CD14-positive monocyte (primary cell): ENCODE measurements around the gene ZNF277. TPM values are rescaled to one million over a fixed set of nuclear protein-coding genes. Genes with fewer than 3 reads are reported as not detected.

Source experiments
- DNase-seq, 3 donors: peaks; one replicate each; pipeline ENCODE4 v3.0.0-alpha.2; 2011 to 2022
- H2AFZ ChIP-seq: 2 replicates; pipeline ENCODE4 v1.6.0; 2012; ENCODE audit warnings: mild to moderate bottlenecking, low read depth, low read length, inconsistent platforms; ENCODE audit not compliant: insufficient read depth, poor library complexity, severe bottlenecking
- H3K27ac ChIP-seq, 2 donors: 1 replicate in 1 of 2; 2 replicates in 1 of 2; pipeline ENCODE4 v1.5.1; 2012 to 2013; ENCODE audit warnings: low read length in 2 of 2, control low read depth in 1 of 2, inconsistent platforms in 1 of 2, low read depth in 1 of 2, mild to moderate bottlenecking in 1 of 2
- H3K27me3 ChIP-seq, 2 donors: one replicate each; pipeline versions ENCODE4 v1.6.0 to v1.6.1; 2011 to 2013; ENCODE audit warnings: low read length in 2 of 2; ENCODE audit not compliant: control insufficient read depth in 2 of 2, insufficient read depth in 2 of 2
- H3K36me3 ChIP-seq, 2 donors: replicated peaks in 1 of 2; 1 replicate in 1 of 2; 2 replicates in 1 of 2; pipeline versions ENCODE4 v1.5.1 to v1.6.1; 2012 to 2013; ENCODE audit warnings: low read length in 2 of 2, control low read depth in 1 of 2, inconsistent platforms in 1 of 2, mild to moderate bottlenecking in 1 of 2; ENCODE audit not compliant: insufficient read depth in 2 of 2, control insufficient read depth in 1 of 2
- H3K4me1 ChIP-seq, 2 donors: 1 replicate in 1 of 2; 2 replicates in 1 of 2; pipeline versions ENCODE4 v1.5.1 to v1.6.1; 2012 to 2013; ENCODE audit warnings: low read length in 2 of 2, control low read depth in 1 of 2, inconsistent platforms in 1 of 2, mild to moderate bottlenecking in 1 of 2, moderate library complexity in 1 of 2; ENCODE audit not compliant: insufficient read depth in 2 of 2, control insufficient read depth in 1 of 2
- H3K4me2 ChIP-seq: replicated peaks from 2 replicates; pipeline ENCODE3; 2012; ENCODE audit warnings: low read length, moderate library complexity, mild to moderate bottlenecking; ENCODE audit not compliant: poor library complexity, severe bottlenecking; ENCODE audit errors: extremely low read depth
- H3K4me3 ChIP-seq, 3 experiments: fragments of 200-600 bp in 1 of 3; sonication (generic) in 1 of 3; replicated peaks in 1 of 3; 1 replicate in 2 of 3; 2 replicates in 1 of 3; pipeline ENCODE4 v1.5.1; 2011 to 2013; ENCODE audit warnings: low read length in 3 of 3, mild to moderate bottlenecking in 3 of 3, control low read depth in 2 of 3, low read depth in 2 of 3, inconsistent platforms in 1 of 3, moderate library complexity in 1 of 3
- H3K79me2 ChIP-seq: 2 replicates; pipeline ENCODE4 v1.6.0; 2012; ENCODE audit warnings: mild to moderate bottlenecking, control low read depth, inconsistent platforms, low read length, moderate library complexity; ENCODE audit not compliant: insufficient read depth
- H3K9ac ChIP-seq: 2 replicates; pipeline ENCODE4 v1.6.0; 2017; ENCODE audit warnings: low read length, mild to moderate bottlenecking; ENCODE audit not compliant: insufficient read depth, poor library complexity, severe bottlenecking
- H3K9me3 ChIP-seq, 2 donors: replicated peaks in 1 of 2; 1 replicate in 1 of 2; 2 replicates in 1 of 2; pipeline versions ENCODE4 v1.5.1 to v1.6.1; 2012 to 2013; ENCODE audit warnings: low read length in 2 of 2, control low read depth in 1 of 2; ENCODE audit not compliant: control insufficient read depth in 1 of 2, insufficient read depth in 1 of 2
- H4K20me1 ChIP-seq: 2 replicates; pipeline ENCODE4 v1.6.0; 2012; ENCODE audit warnings: mild to moderate bottlenecking, low read length, control low read depth, moderate library complexity; ENCODE audit not compliant: insufficient read depth
- H3K27ac Mint-ChIP-seq, 7 donors: one replicate each; pipeline ENCODE4 v1.8.0; 2020; ENCODE audit warnings: mild to moderate bottlenecking in 7 of 7, mixed read lengths in 7 of 7, moderate library complexity in 6 of 7, inconsistent platforms in 2 of 7
- H3K27me3 Mint-ChIP-seq, 3 donors: one replicate each; pipeline ENCODE4 v1.8.0; 2021 to 2022; ENCODE audit warnings: low read depth in 3 of 3, mild to moderate bottlenecking in 3 of 3, mixed read lengths in 3 of 3, moderate library complexity in 3 of 3, inconsistent platforms in 1 of 3
- H3K36me3 Mint-ChIP-seq, 2 donors: one replicate each; pipeline ENCODE4 v1.8.0; 2020; ENCODE audit warnings: mixed read lengths in 2 of 2, inconsistent platforms in 1 of 2, mild to moderate bottlenecking in 1 of 2
- H3K4me1 Mint-ChIP-seq: one replicate; pipeline ENCODE4 v1.8.0; 2020; ENCODE audit warnings: mild to moderate bottlenecking, mixed read lengths
- H3K4me3 Mint-ChIP-seq, 2 donors: one replicate each; pipeline ENCODE4 v1.8.0; 2020; ENCODE audit warnings: mild to moderate bottlenecking in 2 of 2, mixed read lengths in 2 of 2, moderate library complexity in 1 of 2
- H3K9me3 Mint-ChIP-seq, 7 donors: one replicate each; pipeline ENCODE4 v1.8.0; 2020 to 2022; ENCODE audit warnings: mixed read lengths in 7 of 7, mild to moderate bottlenecking in 6 of 7, moderate library complexity in 6 of 7, inconsistent platforms in 2 of 7
- CTCF ChIP-seq: fragments of 200-600 bp; IDR thresholded peaks from one replicate; pipeline ENCODE4 v1.8.0; 2022; ENCODE audit warnings: antibody characterized with exemption, mild to moderate bottlenecking
- WGBS: methylation state at CpG from one replicate; pipeline ENCODE4 v1.1.5; 2013; ENCODE audit warnings: missing lambda C conversion rate; ENCODE audit not compliant: insufficient coverage; 5-methylcytosine and 5-hydroxymethylcytosine counted together
- intact Hi-C, 2 donors: fragments of 100-400 bp; cut with micrococcal nuclease; formaldehyde crosslinking; loops; one replicate each; pipeline versions ENCODE4 v1.15.0 to v1.15.1; 2023
- polyA plus RNA-seq, 3 donors: library from polyadenylated mRNA; depleted of rRNA in 1 of 3; unstranded in 2 of 3; stranded (reverse) in 1 of 3; fragments of 300-500 nt in 2 of 3; fragments of >200 nt in 1 of 3; fragmentation: Illumina TruSeq in 2 of 3; gene quantifications; 1 replicate in 2 of 3; 2 replicates in 1 of 3; pipeline ENCODE4 v1.2.3, GENCODE V29; 2012 to 2021

ZNF277 gene
- polyA plus RNA-seq, 3 donors: 17.5 to 20.7 (median 20.0) TPM

- no peak overlapping the region for H3K9ac ChIP-seq
- Mint-ChIP-seq H3K4me3 (no peak overlapping the region), H3K27ac (peak overlapping the region in 1 of 7 donors; percentile 33), H3K9me3 (peaks cover 2 to 17% (median 7%) of the 10 kb centered on the region in 7 donors), H3K36me3 (peaks cover 32 to 52% of the 10 kb centered on the region in 2 donors), H3K4me1 (peaks cover 1% of the 10 kb centered on the region), H3K27me3 (peaks cover 0 to 1% (median 0%) of the 10 kb centered on the region in 3 donors)
- no peak for DNase-seq
- no peaks in the 10 kb centered on the region for H3K79me2 ChIP-seq
- no peak overlapping the region for H2AFZ ChIP-seq
- no peak overlapping the region for H3K27ac ChIP-seq
- TF ChIP-seq CTCF: no peak
- H4K20me1 ChIP-seq: no peaks in the 10 kb centered on the region
- 100% methylated on average over 1 of the region's 2 CpGs for WGBS
- no peak overlapping the region for H3K4me3 ChIP-seq
- peaks cover 3 to 13% of the 10 kb centered on the region in 2 donors for H3K9me3 ChIP-seq
- H3K4me2 ChIP-seq: no peak overlapping the region
- H3K4me1 ChIP-seq: no peaks in the 10 kb centered on the region
- H3K27me3 ChIP-seq: no peaks in the 10 kb centered on the region
- H3K36me3 ChIP-seq: peaks cover 2 to 29% of the 10 kb centered on the region in 2 donors
- intact Hi-C loops: no loop called here
Observed at GRCh38 chr7:112306903-112307302, 100.4 kb downstream of the ZNF277 start.

- Histone ChIP-seq H3K9ac (no peak overlapping the region), H4K20me1 (no peaks in the 10 kb centered on the region), H3K9me3 (peaks cover 3 to 13% of the 10 kb centered on the region in 2 donors), H3K27me3 (no peaks in the 10 kb centered on the region), H3K36me3 (peaks cover 2 to 27% of the 10 kb centered on the region in 2 donors), H3K4me3 (no peak overlapping the region), H3K4me2 (no peak overlapping the region), H3K27ac (no peak overlapping the region), H3K79me2 (no peaks in the 10 kb centered on the region), H3K4me1 (no peaks in the 10 kb centered on the region), H2AFZ (no peak overlapping the region)
- no peak for TF ChIP-seq CTCF
- WGBS: no CpG with 5 or more reads among the region's 3 CpGs
- H3K36me3 Mint-ChIP-seq: peaks cover 34 to 47% of the 10 kb centered on the region in 2 donors
- H3K4me3 Mint-ChIP-seq: no peak overlapping the region
- DNase-seq: no peak
- peak overlapping the region in 1 of 7 donors; percentile 57 for H3K27ac Mint-ChIP-seq
- intact Hi-C loops: no loop called here
- H3K27me3 Mint-ChIP-seq: peaks cover 0 to 1% (median 0%) of the 10 kb centered on the region in 3 donors
- H3K9me3 Mint-ChIP-seq: peaks cover 2 to 17% (median 7%) of the 10 kb centered on the region in 7 donors
- peaks cover under 1% of the 10 kb centered on the region for H3K4me1 Mint-ChIP-seq
Observed at GRCh38 chr7:112307506-112307905, 101.0 kb downstream of the ZNF277 start.
